HG02840 (cell line): Measurements from ENCODE around the gene ERI3.

Experiments
- ATAC-seq: cut with Tn5 transposase; IDR thresholded peaks from one replicate; pipeline ENCODE4 v1.9.1; 2021; ENCODE audit warnings: mild to moderate bottlenecking, moderate library complexity, moderate number of reproducible peaks; ENCODE audit not compliant: unreplicated experiment, low FRiP score

ERI3 gene

DNA sequence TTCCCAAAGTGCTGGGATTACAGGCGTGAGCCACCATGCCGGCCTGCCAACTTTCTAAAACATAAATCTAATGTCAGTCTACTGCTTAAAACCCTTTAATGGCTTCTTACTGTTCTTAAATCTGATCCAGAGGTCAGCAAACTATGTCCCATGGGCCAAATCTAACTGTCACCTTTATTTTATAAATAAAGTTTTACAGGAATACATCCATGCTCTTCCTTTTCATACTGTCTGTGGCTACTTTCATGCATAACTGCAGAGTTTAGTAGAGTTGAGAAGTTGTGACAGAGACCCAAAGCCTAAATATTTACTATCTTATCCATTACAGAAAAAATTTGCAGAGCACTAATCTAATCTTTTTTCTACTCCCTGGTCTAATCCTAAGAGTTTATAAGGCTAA, 3.8 kb downstream of the ERI3 start:
- ATAC-seq, result no peak

GRCh38 chr1:44348061-44348485, 7.0 kb downstream of the ERI3 start:
- ATAC-seq, result no peak

GRCh38 chr1:44347280-44347679, 7.8 kb downstream of the ERI3 start:
- no peak for ATAC-seq

GRCh38 chr1:44346878-44347277, 8.2 kb downstream of the ERI3 start:
- no peak for ATAC-seq

GRCh38 chr1:44346184-44346583, 8.9 kb downstream of the ERI3 start:
- no peak for ATAC-seq

- ATAC-seq, result no peak
These were observed 9.8 kb downstream of the ERI3 start for GRCh38 chr1:44345187-44345775.

DNA sequence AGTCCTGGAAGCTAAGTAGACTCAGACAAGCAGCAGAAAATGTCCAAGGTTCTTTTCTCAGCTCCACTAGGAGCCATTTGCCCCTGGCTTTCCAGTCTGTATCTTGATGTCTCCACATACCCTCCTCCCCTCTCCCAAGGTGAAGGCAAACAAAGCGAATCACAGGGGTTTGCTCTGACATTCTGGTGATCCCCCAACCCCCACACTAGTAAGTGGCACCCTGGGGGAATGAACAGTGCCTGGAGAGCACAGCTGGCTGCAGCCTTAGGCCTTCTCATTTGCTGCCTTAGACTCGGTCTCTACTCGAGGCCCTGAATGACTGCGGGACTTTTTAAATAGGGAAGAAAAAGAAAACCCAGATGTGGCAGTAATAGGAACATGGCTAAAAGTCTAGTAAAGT, 15.3 kb downstream of the ERI3 start:
- ATAC-seq, result no peak

DNA sequence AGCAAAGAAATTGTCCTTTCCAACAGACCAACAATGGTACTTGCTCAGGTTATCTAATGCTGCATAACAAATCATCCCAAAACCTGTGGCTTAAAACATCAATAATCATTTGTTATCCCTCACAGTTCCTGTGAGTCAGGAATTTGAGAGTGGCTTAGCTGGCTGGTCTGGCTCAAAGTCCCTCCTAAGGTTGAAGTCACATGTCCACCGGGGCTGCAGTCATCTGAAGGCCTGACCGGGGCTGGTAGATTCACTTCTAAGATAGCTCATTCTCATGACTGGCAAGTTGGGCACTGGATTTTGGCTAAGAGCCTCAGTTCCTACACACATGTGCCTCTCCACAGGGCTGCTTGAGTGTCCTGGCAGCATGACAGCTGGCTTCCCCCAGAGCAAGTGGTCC, 16.9 kb downstream of the ERI3 start:
- ATAC-seq, result no peak

DNA sequence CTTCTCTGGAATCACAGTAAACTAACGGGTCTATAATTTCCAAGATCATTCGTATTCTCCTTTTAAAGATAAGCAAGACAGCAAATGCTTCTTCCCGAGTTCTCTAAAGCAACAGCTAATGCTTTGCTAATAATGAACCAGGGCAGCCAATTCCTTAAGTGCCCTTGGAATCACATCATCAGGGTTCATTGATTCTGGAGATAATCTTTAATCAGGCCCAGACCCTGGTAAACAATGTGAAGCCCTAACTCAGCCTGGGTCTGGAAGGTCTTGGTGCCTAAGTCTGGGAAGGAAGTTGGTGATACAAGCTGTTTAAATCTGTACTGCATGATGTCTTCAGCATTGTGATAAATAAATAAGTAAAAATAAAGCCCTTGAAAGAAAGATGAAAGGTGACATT, 18.4 kb downstream of the ERI3 start:
- no peak for ATAC-seq

DNA sequence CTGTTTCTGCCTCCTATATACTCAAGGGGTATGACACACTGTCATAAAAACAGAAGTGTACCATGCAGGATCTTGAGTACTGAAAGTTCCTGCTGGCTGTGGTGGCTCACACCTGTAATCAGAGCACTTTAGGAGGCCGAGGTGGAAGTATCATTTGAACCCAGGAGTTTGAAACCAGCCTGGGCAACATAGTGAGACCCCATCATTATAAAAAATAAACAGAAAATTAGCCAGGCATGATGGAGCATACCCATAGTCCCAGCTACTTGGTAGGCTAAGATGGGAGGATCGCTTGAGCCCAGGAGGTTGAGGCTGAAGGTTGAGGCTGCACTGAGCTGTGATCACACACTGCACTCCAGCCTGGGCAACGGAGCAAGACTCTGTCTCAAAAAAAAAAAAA, 20.1 kb downstream of the ERI3 start:
- no peak for ATAC-seq

DNA sequence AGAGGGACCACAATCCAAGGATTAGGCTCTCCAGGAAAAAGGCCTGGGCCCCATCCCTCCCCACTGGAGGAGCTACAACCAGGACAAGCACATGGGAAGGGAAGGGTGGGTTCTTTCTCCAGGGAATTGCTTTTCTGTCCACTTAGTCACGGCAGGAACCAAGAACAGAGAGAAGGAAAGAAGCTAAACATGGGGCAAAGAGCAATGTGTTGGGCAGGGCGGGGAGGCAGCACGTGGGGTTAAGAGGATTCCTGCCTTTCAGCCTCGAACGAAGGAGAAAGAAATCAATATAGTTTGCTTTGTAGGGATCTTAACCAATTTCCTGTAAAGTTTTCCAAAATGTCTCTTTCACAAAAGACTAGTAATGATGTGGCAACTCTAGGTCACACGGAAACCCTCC, 21.7 kb downstream of the ERI3 start:
- no peak for ATAC-seq

DNA sequence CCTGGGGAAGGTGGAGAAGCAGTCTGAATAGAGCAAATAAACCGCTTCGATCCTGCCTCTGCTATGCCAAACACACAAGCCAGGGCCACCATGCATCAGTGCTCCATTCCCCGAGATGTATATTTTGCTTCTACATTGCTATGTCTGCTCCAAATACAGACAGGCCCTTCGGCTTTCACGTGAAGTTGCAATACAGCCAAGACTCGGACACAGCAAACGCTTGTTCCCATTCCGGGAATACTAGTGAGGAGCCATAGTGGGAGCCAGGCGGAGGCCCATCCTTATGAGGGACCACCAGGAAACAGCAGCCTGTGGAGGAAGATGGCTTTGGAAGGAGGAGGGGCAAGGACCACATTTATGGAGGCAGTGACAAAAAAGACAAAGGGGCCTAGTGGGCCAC, 22.6 kb downstream of the ERI3 start:
- ATAC-seq, result no peak

GRCh38 chr1:44330935-44331334, 24.1 kb downstream of the ERI3 start:
- no peak for ATAC-seq

- no peak for ATAC-seq
These were observed 26.2 kb downstream of the ERI3 start for GRCh38 chr1:44328671-44329416.

DNA sequence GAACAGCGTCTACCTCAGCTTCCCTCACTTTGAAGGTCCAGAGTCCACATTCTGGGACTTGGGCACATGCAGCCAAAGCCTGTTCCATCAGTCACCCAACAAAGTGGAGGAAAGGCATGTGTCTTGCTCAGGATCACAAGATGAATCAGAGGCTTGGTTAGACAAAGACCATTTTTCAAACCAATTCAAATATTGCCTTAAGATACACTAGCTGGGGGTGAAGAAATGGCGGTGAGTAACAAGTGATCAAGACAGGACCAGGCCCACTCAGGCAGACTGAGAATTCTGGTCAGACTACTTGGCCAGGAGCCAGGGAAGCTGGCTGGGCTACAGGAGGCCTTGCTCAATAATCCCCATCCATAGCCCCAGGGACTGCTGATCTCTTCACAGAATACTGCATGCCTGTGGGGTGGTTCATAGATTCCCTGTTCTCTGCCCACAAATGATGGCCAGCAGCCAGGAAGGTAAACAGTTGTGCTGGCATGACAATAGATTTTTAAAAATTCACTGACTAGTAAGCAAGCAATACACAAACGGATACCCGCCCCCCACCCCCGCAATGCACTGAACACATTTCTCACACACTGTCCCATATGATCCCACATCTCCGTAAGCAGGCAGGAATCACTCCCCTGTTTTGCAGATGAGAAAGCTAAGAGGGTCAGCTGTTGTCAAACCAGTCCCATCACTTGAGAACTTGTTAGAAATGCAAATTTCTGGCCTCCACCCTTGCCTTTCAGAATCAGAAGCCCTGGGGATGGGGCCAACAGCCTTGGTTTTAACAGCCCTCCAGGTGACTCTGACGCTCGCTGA, 27.2 kb downstream of the ERI3 start:
- ATAC-seq, result no peak

GRCh38 chr1:44326821-44327465, 28.1 kb downstream of the ERI3 start:
- ATAC-seq, result no peak

- no peak for ATAC-seq
These were observed 28.9 kb downstream of the ERI3 start for GRCh38 chr1:44326024-44326701.

DNA sequence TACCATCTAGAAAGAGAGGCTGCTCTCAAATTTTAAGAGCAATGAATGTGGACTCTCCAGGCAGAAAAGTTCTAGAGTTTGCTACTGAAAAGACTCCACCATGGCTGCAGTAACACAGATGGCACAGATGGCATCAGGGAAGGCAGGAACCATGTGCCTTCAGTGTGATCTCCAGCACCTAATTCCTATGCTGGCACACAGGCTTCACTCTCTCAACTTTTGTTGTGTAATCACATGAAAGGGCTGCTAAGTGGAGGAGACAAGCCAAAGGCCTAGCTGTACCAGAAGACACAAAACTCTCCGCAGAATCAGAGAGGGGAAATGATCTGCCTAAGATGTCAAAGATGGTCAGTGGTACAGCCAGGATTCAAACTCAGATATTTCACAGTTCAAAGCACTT, 31.1 kb downstream of the ERI3 start:
- ATAC-seq, result no peak

DNA sequence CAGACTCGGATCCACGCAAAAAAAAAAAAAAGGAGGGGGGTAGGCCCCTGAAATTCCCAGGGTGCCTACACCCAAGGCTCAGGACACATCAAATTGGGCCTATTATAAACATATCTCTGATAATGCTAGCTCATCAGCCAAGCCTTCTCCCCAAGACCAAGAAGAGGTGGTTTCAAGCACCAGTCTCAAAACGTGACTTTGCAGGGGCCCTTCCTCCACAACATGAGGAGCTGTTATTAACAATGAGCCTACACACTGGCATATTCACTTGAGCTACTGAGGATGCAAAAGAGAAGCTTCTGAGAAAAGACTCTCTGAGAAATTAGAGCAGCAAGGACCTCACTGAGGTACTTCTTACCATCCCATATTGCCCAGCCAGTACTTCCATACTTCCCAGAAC, 32.7 kb downstream of the ERI3 start:
- no peak for ATAC-seq

- ATAC-seq, result no peak
These were observed 33.6 kb downstream of the ERI3 start for GRCh38 chr1:44321466-44321865.
